ENCODE measurements around the gene EPAS1.

DNA sequence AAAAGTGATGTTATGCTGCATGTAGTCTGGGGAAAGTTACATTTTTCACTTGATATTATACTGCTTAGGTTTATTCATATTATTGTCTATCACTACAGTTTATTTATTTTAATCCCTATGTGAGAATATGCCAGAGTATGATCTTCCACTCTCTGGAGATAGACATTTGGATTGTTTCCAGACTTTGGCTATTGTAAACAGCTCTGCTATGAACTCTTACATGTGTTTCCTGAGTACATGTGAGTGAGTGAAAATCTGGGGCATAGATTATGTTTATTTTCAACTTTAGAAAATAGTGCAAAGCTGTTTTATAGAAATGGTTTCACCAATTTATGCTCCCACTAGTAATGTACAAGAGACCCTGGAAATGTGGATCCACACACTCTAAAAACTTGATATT, 49.0 kb upstream of the EPAS1 start:
- TF ChIP-seq, protein P1, sequence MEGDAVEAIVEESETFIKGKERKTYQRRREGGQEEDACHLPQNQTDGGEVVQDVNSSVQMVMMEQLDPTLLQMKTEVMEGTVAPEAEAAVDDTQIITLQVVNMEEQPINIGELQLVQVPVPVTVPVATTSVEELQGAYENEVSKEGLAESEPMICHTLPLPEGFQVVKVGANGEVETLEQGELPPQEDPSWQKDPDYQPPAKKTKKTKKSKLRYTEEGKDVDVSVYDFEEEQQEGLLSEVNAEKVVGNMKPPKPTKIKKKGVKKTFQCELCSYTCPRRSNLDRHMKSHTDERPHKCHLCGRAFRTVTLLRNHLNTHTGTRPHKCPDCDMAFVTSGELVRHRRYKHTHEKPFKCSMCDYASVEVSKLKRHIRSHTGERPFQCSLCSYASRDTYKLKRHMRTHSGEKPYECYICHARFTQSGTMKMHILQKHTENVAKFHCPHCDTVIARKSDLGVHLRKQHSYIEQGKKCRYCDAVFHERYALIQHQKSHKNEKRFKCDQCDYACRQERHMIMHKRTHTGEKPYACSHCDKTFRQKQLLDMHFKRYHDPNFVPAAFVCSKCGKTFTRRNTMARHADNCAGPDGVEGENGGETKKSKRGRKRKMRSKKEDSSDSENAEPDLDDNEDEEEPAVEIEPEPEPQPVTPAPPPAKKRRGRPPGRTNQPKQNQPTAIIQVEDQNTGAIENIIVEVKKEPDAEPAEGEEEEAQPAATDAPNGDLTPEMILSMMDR (IDR thresholded peaks at IDR 0.05) = no peak
- TF ChIP-seq EZH2 (IDR thresholded peaks at IDR 0.05) = no peak
